NCI-H524 (cell line): ENCODE measurements around the gene VEGFD.
"Not testable (repeated sequence)": the region's sequence is repeated elsewhere in the genome, so short reads cannot be mapped to it uniquely, and the experiment has no call there.

ENCODE experiments used
- DNase-seq, 2 experiments: peaks; one replicate each; lab custom pipeline; 2025; lab: John Stamatoyannopoulos, UW

The VEGFD gene

GRCh38 chrX:15305899-15306298, 78.3 kb downstream of the VEGFD start:
- DNase-seq, result not testable (repeated sequence)

DNA sequence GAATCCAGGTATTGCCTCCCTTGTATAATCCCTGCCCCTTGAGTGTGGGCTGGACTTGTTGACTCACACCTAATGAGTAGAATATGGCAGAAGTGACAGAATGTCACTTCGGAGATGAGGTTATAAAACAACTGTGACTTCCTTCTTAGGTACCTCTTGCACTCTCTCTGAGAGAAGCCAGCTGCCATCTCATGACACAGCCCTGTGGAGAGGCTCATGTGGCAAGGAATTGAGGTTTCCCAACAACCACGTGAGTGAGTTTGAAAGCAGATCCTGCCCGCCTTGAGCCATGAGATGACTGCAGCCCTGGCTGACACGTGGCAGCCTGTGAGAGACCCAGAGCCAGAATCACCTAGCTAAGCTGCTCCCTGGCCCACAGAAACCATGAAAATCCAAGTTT, 82.3 kb downstream of the VEGFD start:
- DNase-seq, result peak; percentile 20 to 59

DNA sequence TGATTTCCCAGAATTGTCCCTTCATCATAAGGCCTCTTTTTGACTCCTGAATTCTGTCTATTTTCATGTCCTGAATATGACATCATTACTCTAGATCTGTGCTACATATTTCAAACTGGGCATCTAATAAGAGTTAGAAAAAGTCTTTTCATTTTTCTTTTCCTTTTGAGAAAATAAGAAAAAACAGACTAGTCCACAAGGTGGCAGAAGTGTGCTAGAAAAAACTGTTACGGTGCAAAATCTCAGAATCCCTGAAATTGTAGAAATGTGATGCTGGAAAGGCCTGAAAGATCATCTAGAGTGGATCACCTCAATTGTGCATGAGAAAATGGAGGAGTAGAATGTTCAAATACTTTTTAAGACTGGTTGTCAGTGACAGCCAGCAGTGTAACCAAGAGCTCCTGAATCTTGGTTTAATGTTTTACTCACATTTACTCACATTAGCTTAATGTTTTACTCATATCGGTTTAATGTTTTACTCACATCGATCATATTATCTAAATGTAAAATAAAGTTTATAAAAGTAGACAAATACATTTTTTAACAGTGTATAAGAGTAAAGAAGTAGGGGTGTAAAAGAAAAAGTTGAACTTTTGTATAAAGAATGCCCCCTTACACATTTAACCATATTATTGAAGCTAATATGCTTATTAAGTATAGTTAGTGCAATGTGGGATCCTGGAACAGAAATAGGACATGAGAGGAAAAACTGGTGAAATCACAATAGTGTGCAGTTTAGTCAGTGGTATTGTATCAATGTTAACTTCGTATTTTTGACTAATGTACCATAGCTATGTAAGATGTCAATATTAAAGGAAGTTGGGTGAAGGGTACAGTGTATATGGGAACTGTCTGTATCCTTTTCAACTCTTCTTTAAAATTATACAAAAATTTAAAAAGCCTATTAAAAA, 84.0 kb downstream of the VEGFD start:
- DNase-seq, result peak in 1 of 2 experiments; percentile 12

DNA sequence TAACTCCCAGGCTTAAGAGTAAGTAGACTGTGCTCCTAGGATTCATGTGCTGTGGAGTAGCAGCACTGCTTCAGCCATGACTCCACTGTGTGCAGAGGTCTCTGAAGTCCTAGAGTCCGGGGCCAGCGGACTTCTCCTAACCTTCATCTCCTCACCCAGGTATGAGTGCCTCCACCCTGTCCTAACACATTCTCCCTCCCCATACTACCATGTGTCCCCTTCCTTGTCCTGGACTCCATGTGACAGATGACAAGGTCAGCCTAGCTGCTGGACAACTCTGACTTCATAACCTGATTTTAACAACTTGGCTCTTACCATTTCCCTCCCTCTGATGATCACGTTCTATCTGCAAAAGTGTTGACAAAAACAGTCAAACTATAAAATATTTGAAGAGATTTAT, 85.4 kb downstream of the VEGFD start:
- DNase-seq, result no peak

DNA sequence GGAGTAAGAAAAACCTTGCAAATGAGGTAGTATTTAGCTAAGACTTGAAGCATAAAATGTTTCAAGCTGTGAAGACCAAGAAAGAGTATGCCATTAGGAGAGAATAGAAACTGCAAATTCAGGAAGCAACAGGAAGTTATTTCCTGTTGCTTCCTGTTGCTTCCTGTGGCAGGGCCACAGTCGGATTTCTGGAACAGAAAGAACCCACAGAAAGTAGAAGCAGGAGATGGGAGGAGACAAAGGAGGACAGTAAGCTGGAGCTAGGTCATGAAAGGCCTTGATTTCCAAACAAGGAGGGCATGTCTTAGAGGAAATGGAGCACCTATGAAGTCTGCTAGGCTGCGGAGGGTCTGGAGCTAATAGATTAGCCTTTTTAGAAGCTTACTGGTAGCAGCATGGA, 86.0 kb downstream of the VEGFD start:
- no peak for DNase-seq
